Stimulated activated CD8-positive, alpha-beta memory T cell treated with anti-CD3 and anti-CD28 coated beads, Interleukin-15, amount 100 ng/mL, for 1 hour (primary cell): ENCODE measurements around the gene ABHD17A.

Experiments used
- DNase-seq: peaks from one replicate; pipeline ENCODE4 v3.0.0-alpha.2; 2020; ENCODE audit warnings: low read depth

The ABHD17A gene

GRCh38 chr19:1864480-1865171, 20.7 kb downstream of the ABHD17A start:
- DNase-seq, result no peak

GRCh38 chr19:1863638-1864479, 21.4 kb downstream of the ABHD17A start:
- DNase-seq, result peak; percentile 76

- no peak for DNase-seq
Observed at GRCh38 chr19:1863328-1863637, 22.0 kb downstream of the ABHD17A start, which contains the start of gene KLF16. Gene KLF16, minus strand, starts transcription at chr19:1863579. Its CDS starts 82 bp downstream, at chr19:1863497.

GRCh38 chr19:1862424-1863327, 22.6 kb downstream of the ABHD17A start:
- DNase-seq, result no peak

GRCh38 chr19:1862068-1862423, 23.2 kb downstream of the ABHD17A start:
- DNase-seq, result no peak

- DNase-seq, result no peak
Observed at GRCh38 chr19:1861599-1862031, 23.7 kb downstream of the ABHD17A start.

GRCh38 chr19:1860821-1861598, 24.3 kb downstream of the ABHD17A start:
- DNase-seq, result no peak

GRCh38 chr19:1860042-1860775, 25.1 kb downstream of the ABHD17A start:
- DNase-seq, result no peak

GRCh38 chr19:1859331-1859781, 25.9 kb downstream of the ABHD17A start:
- DNase-seq, result no peak

- no peak for DNase-seq
Observed at GRCh38 chr19:1858412-1859081, 26.7 kb downstream of the ABHD17A start.

GRCh38 chr19:1857648-1858326, 27.5 kb downstream of the ABHD17A start:
- DNase-seq, result no peak

- no peak for DNase-seq
Observed at GRCh38 chr19:1856698-1857603, 28.3 kb downstream of the ABHD17A start.

- no peak for DNase-seq
Observed at GRCh38 chr19:1856345-1856697, 29.0 kb downstream of the ABHD17A start.

GRCh38 chr19:1855828-1856255, 29.5 kb downstream of the ABHD17A start:
- no peak for DNase-seq

GRCh38 chr19:1855040-1855827, 30.1 kb downstream of the ABHD17A start:
- DNase-seq, result peak; percentile 60

- DNase-seq, result no peak
Observed at GRCh38 chr19:1854542-1855039, 30.7 kb downstream of the ABHD17A start.

- no peak for DNase-seq
Observed at GRCh38 chr19:1854039-1854541, 31.2 kb downstream of the ABHD17A start.
